NCI-H2171 (cell line): ENCODE measurements around the gene FXYD5.

Experiments used
- DNase-seq: peaks from one replicate; lab custom pipeline; 2025; lab: John Stamatoyannopoulos, UW

FXYD5 gene

GRCh38 chr19:35214766-35215422 lies 60.4 kb downstream of the FXYD5 start:
- DNase-seq, result no peak

DNA sequence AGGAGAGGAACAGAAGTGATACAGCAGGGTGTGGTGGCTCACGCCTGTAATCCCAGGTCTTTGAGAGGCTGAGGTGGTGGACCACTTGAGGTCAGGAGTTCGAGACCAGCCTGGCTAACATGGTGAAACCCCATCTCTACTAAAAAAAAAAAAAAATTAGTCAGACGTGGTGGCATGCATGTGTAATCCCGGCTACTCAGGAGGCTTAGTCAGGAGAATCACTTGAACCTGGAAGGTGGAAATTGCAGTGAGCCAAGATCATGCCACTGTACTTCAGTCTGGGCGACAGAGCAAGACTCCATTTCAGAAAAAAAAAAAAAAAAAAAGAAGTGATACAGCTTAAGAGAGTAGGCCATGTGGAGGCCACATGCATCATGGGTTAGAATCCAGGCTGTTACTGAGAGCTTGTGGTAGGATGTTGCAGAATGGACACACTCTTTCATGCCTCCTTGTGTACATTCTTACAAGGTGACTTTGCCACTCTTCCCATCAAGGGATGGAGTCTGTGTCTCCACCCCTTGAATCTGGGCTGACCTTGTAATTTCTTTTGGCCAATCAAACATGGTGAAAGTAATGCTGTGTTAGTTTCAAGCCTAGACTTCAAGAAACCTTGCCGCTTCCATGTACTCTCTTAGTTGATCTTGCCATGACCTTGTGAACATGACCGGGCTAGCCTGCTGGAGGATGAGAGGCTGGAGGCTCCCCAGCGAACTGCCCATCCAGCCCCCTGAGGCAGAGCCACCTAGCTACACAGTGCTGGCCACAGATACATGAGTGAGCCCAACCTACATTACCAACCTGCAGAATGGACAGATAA lies 61.7 kb downstream of the FXYD5 start:
- DNase-seq, result no peak

DNA sequence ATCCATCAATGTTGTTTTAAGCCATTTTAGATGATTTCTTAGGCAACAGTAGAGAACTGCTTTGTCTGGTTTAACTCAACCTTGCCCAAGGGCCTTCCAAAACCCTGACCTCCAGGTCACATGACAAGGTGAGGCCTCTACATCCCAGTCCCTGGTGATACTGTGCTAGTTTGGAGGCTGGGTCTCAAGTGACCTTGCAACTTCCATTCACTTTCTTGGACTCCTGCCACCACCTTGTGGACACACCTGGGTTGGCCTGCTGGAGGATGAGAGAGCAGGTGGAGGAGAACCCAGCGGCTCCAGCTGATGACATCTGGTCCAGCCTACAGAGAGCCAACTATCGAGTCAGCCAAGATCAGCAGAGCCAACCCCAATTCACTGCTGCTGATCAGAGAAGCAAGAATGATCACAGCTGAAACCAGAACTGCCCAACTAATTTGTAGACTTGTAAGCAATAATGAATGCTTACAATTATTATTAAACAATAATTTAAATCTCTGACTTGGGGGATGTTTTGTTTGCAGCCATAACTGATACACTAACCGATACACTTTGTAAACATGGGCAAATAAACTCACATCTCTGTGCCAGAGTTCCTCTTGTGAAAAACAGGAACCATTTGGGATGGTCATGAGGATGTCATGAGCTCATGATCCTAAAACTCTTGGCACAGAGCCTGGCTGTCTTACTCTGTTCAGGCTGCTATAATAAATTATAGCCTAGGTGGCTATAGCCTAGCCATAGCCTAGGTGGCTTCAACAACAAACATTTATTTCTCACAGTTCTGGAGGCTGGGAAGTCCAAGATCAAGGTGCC lies 62.5 kb downstream of the FXYD5 start:
- DNase-seq, result no peak

DNA sequence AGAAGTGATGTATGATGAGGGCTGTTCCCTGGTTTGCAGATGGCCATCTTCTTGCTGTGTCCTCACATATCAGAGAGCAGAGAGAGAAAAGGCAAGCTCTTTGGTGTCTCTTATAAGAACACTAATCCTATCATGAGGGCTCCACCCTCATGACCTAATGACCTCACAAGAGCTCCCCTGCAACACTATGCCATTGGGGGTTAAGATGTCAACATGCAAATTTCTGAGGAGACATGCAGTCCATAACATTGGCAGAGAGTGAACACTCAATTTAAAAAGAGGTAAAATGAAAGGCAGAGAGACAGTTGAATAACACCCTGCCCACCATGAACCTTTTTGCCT lies 63.1 kb downstream of the FXYD5 start:
- no peak for DNase-seq

DNA sequence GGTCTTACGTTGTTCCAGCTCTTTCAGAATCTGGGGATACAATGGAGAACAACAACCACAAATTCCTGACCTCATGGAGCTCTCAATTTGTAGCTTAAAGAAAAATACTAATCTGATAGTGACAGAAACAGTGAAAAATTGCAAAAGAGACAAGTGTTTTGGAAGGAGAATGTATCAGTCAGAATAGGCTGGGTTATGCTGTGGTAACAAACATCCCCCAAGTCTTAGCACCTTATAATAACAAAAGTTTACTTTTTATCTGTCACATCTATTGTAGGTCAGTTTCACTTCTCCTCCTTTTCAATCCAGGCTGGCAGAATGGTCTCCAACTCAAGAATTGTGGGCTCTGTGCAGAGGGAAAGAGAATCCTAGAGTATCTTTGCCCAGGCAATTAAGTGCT lies 64.5 kb downstream of the FXYD5 start:
- DNase-seq, result no peak
